RWPE1 (cell line): ENCODE measurements around the gene TRPC4AP.

Experiments
- CTCF ChIA-PET: fragments of 350-600 bp; sonication (Branson Sonifier 250); formaldehyde crosslinking; extraction: SDS; loops from one replicate; lab custom pipeline; 2021; lab: Yijun Ruan, JAX
- POLR2A ChIA-PET: fragments of 400-600 bp; formaldehyde crosslinking; extraction: SDS; loops from one replicate; lab custom pipeline; 2020; ENCODE audit warnings: antibody characterized with exemption; ENCODE audit not compliant: low non-redundant PET; lab: Yijun Ruan, JAX
- DNase-seq: peaks from one replicate; pipeline ENCODE4 v3.0.0; 2012; ENCODE audit warnings: low spot score
- H3K27ac ChIP-seq: fragments of 450-650 bp; 2 replicates; pipeline ENCODE4 v1.5.1; 2017
- TF ChIP-seq, protein P1 (sequence below): fragments of 450-650 bp; conservative IDR thresholded peaks from 2 replicates; pipeline ENCODE4 v1.5.1; 2017; ENCODE audit warnings: low read depth, mild to moderate bottlenecking

Gene TRPC4AP

GRCh38 chr20:35009665-35010328 is 82.8 kb downstream of the TRPC4AP start:
- CTCF ChIA-PET: no interaction called here

DNA sequence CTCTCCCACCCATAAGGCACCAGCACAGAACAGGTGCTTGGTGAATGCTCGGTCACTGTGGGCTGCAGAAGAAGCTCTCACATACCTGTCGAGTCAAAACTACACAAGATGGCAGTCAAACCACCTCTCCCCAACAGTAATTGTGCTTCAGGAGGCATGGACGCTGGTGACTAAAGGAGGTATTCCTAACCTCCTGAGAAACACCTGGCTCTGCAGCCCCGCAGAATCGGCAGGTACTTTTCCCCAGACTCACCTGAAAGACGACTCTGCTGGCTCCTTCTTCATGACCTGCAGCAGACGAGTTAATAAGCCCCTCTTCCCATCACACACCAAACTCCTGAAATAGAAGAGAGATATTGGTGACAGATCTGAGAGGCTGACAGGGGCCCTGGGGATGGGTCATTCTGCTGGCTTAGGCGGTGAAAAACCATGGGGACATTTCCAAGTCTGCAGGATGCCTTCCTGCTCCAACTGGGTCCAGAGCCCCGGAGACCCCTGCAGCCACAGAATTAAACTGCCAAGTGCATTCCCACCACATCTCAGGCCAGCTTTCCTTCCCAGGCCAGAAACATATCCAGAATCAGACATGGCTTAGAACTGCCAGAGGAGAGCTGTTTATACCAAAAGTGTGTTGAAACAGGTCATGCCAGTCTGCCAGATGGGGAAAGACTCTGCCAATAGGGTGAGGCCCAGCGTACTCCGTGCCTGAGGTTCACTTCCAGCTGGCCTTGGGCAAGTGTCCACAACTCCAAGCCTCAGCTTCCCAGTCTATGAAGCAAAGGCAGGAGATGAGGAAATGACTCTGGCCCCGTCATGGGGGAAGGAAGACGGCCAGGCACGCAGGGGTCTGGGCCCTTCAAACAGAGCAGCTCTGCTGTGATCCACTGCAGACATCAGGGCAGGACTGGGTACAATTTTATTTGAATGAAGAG is 83.9 kb downstream of the TRPC4AP start:
- no peak for DNase-seq
- CTCF ChIA-PET: interaction anchor here (1.0 kb wide), 1 partner anchor 15 kb away, joined by 3 read pairs; no protein-coding TSS in a partner anchor

More at GRCh38 chr20:35009665-35010328, 82.8 kb downstream of the TRPC4AP start:
- POLR2A ChIA-PET: no interaction called here
- DNase-seq: no peak
- TF ChIP-seq, protein P1, sequence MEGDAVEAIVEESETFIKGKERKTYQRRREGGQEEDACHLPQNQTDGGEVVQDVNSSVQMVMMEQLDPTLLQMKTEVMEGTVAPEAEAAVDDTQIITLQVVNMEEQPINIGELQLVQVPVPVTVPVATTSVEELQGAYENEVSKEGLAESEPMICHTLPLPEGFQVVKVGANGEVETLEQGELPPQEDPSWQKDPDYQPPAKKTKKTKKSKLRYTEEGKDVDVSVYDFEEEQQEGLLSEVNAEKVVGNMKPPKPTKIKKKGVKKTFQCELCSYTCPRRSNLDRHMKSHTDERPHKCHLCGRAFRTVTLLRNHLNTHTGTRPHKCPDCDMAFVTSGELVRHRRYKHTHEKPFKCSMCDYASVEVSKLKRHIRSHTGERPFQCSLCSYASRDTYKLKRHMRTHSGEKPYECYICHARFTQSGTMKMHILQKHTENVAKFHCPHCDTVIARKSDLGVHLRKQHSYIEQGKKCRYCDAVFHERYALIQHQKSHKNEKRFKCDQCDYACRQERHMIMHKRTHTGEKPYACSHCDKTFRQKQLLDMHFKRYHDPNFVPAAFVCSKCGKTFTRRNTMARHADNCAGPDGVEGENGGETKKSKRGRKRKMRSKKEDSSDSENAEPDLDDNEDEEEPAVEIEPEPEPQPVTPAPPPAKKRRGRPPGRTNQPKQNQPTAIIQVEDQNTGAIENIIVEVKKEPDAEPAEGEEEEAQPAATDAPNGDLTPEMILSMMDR: no peak
- no peak overlapping the region for H3K27ac ChIP-seq

DNA sequence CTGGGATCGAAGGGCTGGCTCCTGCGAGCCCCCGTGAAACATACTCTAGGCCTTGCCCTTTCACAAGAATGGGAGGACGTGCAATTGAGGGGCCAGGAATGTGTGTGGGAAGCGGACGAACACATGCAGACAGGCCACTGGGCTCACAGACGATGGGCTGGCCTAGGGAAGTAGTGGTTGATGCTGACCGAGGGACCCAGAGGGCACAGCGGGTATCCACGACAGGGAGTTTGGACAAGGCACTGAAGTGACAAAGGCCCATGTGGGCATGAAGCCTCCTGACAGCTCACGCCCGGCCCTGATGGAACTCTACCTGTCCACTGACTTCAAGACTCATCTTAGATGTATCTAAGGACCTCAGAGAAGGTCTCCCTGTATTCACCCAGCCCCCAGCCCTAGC is 84.7 kb downstream of the TRPC4AP start:
- TF ChIP-seq, protein P1: no peak
- DNase-seq: no peak
- POLR2A ChIA-PET: no interaction called here
- H3K27ac ChIP-seq: no peak overlapping the region
- CTCF ChIA-PET: no interaction called here

More for the DNA sequence above, 83.9 kb downstream of the TRPC4AP start:
- POLR2A ChIA-PET: no interaction called here
- TF ChIP-seq, protein P1: no peak
- no peak overlapping the region for H3K27ac ChIP-seq

- ChIA-PET POLR2A (no interaction called here), CTCF (no interaction called here)
- TF ChIP-seq, protein P1: no peak
- no peak overlapping the region for H3K27ac ChIP-seq
- DNase-seq: no peak
Observed at GRCh38 chr20:35007413-35007812, 85.2 kb downstream of the TRPC4AP start.

GRCh38 chr20:35006531-35006971 is 86.1 kb downstream of the TRPC4AP start:
- DNase-seq: no peak
- ChIA-PET POLR2A (no interaction called here), CTCF (interaction anchor here (0.5 to 0.6 kb wide), 2 partner anchors 701 to 1132 kb away, joined by 3 to 4 read pairs; no protein-coding TSS in a partner anchor)
- no peak overlapping the region for H3K27ac ChIP-seq
- TF ChIP-seq, protein P1: no peak

DNA sequence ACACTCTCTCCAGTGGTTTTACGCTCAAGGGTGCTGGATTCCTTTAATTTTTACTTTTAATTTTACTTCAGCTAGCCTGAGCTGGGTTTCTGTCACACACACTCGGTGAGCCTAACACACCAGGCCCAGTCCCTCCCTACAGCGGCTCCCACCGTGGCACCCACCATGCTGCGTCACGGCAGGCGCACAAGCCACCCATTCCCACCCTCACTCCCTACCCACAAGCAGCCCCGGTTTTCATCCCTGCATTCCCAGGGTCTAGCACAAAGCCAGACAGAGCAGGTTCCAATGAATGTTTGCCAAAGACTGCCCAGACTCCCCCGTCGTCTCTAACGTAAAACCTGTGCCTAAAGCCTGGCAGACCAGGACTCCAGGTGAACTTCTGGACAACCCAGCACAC is 86.6 kb downstream of the TRPC4AP start:
- TF ChIP-seq, protein P1: no peak
- H3K27ac ChIP-seq: peak overlapping the region; percentile 3; the same call in 1 of the 2 replicates
- CTCF ChIA-PET: interaction anchor here (0.6 kb wide), 2 partner anchors 219 to 1133 kb away, joined by 4 to 5 read pairs; no protein-coding TSS in a partner anchor
- POLR2A ChIA-PET: no interaction called here
- no peak for DNase-seq
